Measurements from ENCODE around the gene GDF10. TPM values are rescaled to one million over a fixed set of nuclear protein-coding genes. Genes with fewer than 3 reads are reported as not detected.

The GDF10 gene
- total and polyA plus RNA-seq, 2 of the 13 experiments (the other 11 are each of a cell fraction or from before 2014, with no cell fraction given): 0.03 TPM; not detected in 1

DNA sequence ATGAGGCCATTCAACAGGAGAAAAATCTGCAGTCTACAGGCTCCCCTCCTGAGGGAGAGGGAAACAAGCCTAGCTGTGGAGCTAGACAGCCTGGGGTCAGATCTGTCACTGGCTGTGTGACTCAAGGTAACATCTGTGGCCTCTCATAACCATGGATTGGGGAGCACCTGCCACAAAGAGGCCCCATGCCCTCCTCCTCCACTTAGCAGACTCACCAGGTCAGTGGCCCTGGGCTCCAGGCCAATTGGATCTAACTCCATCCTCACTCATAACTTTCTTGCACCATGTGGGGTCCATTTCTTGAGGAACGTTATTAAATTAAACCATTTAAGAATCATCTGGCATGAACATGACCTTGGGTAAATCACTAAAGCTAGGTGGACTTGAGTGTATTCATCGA, 1.8 kb downstream of the GDF10 start:
- ChIA-PET POLR2A (no interaction called here), CTCF (ENCODE audit: low intra/inter-chr PET ratio, low total read pairs) (no interaction called here)
- Histone ChIP-seq H3K4me3 (replicated peaks in 1 of 3; ENCODE audit: insufficient read depth in 1 of 3, low read depth in 2 of 3, low read length in 3 of 3) (no peak overlapping the region), H3K79me2 (ENCODE audit: insufficient read depth, low read length) (no peaks in the 10 kb centered on the region), H3K27ac (ENCODE audit: extremely low read length, insufficient read depth, low read length) (no peak overlapping the region), H2AFZ (ENCODE audit: low read length) (no peak overlapping the region), H3K9ac (ENCODE audit: insufficient read depth, low read depth, low read length) (no peak overlapping the region), H3K4me1 (ENCODE audit: insufficient read depth, low read length) (no peaks in the 10 kb centered on the region), H3K9me3 (ENCODE audit: low read length) (no peaks in the 10 kb centered on the region), H3K27me3 (ENCODE audit: control insufficient read depth in 1 of 2, insufficient read depth in 2 of 2, low read length in 2 of 2) (peaks cover 0 to 38% of the 10 kb centered on the region in 2 experiments; a peak in 2 of 5 replicates), H3K4me2 (ENCODE audit: low read depth, low read length) (no peak overlapping the region), H3K36me3 (replicated peaks in 1 of 2; ENCODE audit: control insufficient read depth in 1 of 2, insufficient read depth in 2 of 2, low read length in 2 of 2) (no peaks in the 10 kb centered on the region), H4K20me1 (ENCODE audit: insufficient read depth, low read length) (no peaks in the 10 kb centered on the region)
- TF ChIP-seq KDM5A (IDR thresholded peaks at IDR 0.05; ENCODE audit: borderline replicate concordance, low read length) (no peak), ZFY (CRISPR knock-in tag; IDR thresholded peaks at IDR 0.05) (no peak), HOXA7 (CRISPR knock-in tag; IDR thresholded peaks at IDR 0.05) (no peak), RBM39 (IDR thresholded peaks at IDR 0.05; ENCODE audit: low read depth, low read length, poor library complexity, severe bottlenecking) (no peak), PCBP1 (IDR thresholded peaks at IDR 0.05; ENCODE audit: borderline replicate concordance, low read depth, low read length) (no peak), CBX2 (IDR thresholded peaks at IDR 0.05; ENCODE audit: low read depth, low read length) (no peak), CBX2 (CRISPR knock-in tag; IDR thresholded peaks at IDR 0.05; ENCODE audit: low read depth) (no peak), KLF9 (CRISPR knock-in tag; IDR thresholded peaks at IDR 0.05; ENCODE audit: low read depth) (no peak), PAWR (CRISPR knock-in tag; IDR thresholded peaks at IDR 0.05; ENCODE audit: borderline replicate concordance) (no peak)
- TF ChIP-seq, protein P1, sequence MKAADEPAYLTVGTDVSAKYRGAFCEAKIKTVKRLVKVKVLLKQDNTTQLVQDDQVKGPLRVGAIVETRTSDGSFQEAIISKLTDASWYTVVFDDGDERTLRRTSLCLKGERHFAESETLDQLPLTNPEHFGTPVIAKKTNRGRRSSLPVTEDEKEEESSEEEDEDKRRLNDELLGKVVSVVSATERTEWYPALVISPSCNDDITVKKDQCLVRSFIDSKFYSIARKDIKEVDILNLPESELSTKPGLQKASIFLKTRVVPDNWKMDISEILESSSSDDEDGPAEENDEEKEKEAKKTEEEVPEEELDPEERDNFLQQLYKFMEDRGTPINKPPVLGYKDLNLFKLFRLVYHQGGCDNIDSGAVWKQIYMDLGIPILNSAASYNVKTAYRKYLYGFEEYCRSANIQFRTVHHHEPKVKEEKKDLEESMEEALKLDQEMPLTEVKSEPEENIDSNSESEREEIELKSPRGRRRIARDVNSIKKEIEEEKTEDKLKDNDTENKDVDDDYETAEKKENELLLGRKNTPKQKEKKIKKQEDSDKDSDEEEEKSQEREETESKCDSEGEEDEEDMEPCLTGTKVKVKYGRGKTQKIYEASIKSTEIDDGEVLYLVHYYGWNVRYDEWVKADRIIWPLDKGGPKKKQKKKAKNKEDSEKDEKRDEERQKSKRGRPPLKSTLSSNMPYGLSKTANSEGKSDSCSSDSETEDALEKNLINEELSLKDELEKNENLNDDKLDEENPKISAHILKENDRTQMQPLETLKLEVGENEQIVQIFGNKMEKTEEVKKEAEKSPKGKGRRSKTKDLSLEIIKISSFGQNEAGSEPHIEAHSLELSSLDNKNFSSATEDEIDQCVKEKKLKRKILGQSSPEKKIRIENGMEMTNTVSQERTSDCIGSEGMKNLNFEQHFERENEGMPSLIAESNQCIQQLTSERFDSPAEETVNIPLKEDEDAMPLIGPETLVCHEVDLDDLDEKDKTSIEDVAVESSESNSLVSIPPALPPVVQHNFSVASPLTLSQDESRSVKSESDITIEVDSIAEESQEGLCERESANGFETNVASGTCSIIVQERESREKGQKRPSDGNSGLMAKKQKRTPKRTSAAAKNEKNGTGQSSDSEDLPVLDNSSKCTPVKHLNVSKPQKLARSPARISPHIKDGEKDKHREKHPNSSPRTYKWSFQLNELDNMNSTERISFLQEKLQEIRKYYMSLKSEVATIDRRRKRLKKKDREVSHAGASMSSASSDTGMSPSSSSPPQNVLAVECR (CRISPR knock-in tag; IDR thresholded peaks at IDR 0.05; ENCODE audit: borderline replicate concordance): no peak
- TF ChIP-seq, protein P2, sequence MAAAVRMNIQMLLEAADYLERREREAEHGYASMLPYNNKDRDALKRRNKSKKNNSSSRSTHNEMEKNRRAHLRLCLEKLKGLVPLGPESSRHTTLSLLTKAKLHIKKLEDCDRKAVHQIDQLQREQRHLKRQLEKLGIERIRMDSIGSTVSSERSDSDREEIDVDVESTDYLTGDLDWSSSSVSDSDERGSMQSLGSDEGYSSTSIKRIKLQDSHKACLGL (CRISPR knock-in tag; IDR thresholded peaks at IDR 0.05): no peak
- TF ChIP-seq, protein P3, sequence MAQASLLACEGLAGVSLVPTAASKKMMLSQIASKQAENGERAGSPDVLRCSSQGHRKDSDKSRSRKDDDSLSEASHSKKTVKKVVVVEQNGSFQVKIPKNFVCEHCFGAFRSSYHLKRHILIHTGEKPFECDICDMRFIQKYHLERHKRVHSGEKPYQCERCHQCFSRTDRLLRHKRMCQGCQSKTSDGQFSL (CRISPR knock-in tag; IDR thresholded peaks at IDR 0.05): no peak
- TF ChIP-seq, protein P4, sequence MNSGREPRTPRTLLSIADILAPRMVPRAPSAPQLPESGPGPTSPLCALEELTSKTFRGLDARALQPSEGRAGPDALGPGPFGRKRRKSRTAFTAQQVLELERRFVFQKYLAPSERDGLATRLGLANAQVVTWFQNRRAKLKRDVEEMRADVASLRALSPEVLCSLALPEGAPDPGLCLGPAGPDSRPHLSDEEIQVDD (CRISPR knock-in tag; IDR thresholded peaks at IDR 0.05; ENCODE audit: borderline replicate concordance): no peak
- ATAC-seq: no peak
- no peak for DNase-seq (ENCODE audit: low spot score)
- in situ Hi-C loops (cut with HindIII; ENCODE audit: extremely low pct_ligation_motif_present, low pct_unique_long_range_greater_than_20kb): loop anchor here (10.0 kb wide), 1 partner anchor 277 kb away; no protein-coding TSS in a partner anchor
- WGBS (ENCODE audit: low lambda C conversion rate): 18% methylated on average over 2 of the region's 2 CpGs
- intact Hi-C loops (cut with micrococcal nuclease; ENCODE audit: unreplicated experiment): no loop called here
- no peak for FAIRE-seq
- BruUV-seq (replicated peaks): no TSS peak

Measured in HepG2 (cell line).